Measurements from ENCODE around the gene SENP8. TPM values are rescaled to one million over a fixed set of nuclear protein-coding genes. Genes with fewer than 3 reads are reported as not detected.
A peak's percentile ranks its signal among the peaks of the same experiment; 100 is the strongest.

SENP8 gene
- total RNA-seq, 1 experiment from 2014 or later, result 3.8 TPM

DNA sequence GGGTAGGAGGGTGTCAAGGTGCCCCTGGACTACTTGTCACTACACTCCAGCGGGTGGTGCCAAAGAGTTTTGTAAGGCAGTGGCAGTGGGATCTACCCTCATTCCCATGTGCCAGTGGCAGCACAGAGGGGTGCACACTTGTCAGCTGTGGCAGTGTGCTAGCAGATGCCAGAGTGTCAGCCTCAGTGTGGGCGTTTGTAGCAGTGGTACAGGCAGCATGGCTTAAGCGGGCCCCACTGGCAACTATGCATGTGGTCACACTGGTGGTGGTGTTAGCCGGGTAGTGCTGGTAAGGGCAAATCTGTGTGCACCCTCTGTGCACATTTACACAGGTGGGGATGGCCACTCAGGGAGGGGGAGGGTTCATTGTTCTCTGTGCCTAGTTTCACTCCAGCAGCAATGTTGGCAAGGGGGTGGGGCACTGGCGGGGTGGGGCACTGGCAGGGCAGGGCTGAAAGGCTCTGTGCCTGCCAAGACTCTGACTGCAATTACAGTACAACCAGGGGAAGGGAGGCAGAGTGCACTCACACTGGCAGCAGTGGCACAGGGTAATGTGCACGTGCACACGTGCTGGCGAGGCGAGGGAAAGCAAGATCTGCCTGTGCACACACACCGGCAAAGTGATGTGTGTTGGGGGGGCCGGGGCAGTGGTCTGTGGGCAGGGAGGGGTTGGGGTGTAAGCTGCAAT, 32.0 kb upstream of the SENP8 start:
- TF ChIP-seq, protein P1, sequence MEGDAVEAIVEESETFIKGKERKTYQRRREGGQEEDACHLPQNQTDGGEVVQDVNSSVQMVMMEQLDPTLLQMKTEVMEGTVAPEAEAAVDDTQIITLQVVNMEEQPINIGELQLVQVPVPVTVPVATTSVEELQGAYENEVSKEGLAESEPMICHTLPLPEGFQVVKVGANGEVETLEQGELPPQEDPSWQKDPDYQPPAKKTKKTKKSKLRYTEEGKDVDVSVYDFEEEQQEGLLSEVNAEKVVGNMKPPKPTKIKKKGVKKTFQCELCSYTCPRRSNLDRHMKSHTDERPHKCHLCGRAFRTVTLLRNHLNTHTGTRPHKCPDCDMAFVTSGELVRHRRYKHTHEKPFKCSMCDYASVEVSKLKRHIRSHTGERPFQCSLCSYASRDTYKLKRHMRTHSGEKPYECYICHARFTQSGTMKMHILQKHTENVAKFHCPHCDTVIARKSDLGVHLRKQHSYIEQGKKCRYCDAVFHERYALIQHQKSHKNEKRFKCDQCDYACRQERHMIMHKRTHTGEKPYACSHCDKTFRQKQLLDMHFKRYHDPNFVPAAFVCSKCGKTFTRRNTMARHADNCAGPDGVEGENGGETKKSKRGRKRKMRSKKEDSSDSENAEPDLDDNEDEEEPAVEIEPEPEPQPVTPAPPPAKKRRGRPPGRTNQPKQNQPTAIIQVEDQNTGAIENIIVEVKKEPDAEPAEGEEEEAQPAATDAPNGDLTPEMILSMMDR (IDR thresholded peaks at IDR 0.05; ENCODE audit: unreplicated experiment), result no peak
- Mint-ChIP-seq H3K4me1 (ENCODE audit: insufficient read depth, unreplicated experiment) (peaks cover 24% of the 10 kb centered on the region), H3K36me3 (ENCODE audit: insufficient read depth, unreplicated experiment) (no peaks in the 10 kb centered on the region), H3K27me3 (ENCODE audit: insufficient read depth, unreplicated experiment) (no peaks in the 10 kb centered on the region), H3K9me3 (ENCODE audit: unreplicated experiment) (no peaks in the 10 kb centered on the region), H3K27ac (ENCODE audit: low read depth, unreplicated experiment) (no peak overlapping the region), H3K4me3 (ENCODE audit: unreplicated experiment) (no peak overlapping the region)
- DNase-seq (ENCODE audit: unreplicated experiment), result peak; percentile 38
- ChIA-PET CTCF (no interaction called here), POLR2A (no interaction called here)
- intact Hi-C loops (cut with micrococcal nuclease), result no loop called here
- no TSS peak for BruUV-seq (replicated peaks)

- TF ChIP-seq, protein P1 (IDR thresholded peaks at IDR 0.05; ENCODE audit: unreplicated experiment), result no peak
- CTCF ChIA-PET, result no interaction called here
- BruUV-seq (replicated peaks), result no TSS peak
Measured at GRCh38 chr15:72086920-72087648, 31.1 kb upstream of the SENP8 start.

DNA sequence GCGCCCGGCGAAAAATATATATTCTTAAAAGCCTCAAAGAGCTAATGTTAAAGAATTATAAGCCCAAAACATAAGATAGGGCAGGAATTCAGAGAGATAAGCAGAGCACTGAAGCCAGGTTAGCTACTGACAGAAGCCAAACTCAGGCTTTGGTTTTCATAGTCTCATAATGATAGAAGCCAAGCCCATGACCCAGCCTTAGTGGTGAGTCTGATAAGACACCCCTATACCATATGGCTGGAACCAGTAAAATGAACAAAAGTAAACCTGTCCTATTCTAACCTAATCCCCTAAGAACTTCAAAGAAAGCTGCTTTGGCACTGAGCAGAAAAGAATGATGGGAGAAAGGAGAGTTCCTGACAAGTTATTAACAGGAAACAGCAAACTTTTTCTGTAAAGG, 26.2 kb upstream of the SENP8 start:
- Mint-ChIP-seq H3K4me1 (ENCODE audit: insufficient read depth, unreplicated experiment) (peaks cover 20% of the 10 kb centered on the region), H3K27ac (ENCODE audit: low read depth, unreplicated experiment) (no peak overlapping the region), H3K4me3 (ENCODE audit: unreplicated experiment) (no peak overlapping the region), H3K27me3 (ENCODE audit: insufficient read depth, unreplicated experiment) (no peaks in the 10 kb centered on the region), H3K9me3 (ENCODE audit: unreplicated experiment) (no peaks in the 10 kb centered on the region), H3K36me3 (ENCODE audit: insufficient read depth, unreplicated experiment) (no peaks in the 10 kb centered on the region)
- TF ChIP-seq, protein P1 (IDR thresholded peaks at IDR 0.05; ENCODE audit: unreplicated experiment), result no peak
- no peak for DNase-seq (ENCODE audit: unreplicated experiment)
- intact Hi-C loops (cut with micrococcal nuclease), result no loop called here
- ChIA-PET CTCF (interaction anchor here (0.6 kb wide), 1 partner anchor 65 kb away, joined by 3 read pairs; no protein-coding TSS in a partner anchor), POLR2A (interaction anchor here (1.0 to 1.6 kb wide), 2 partner anchors 12 to 14 kb away, joined by 3 to 4 read pairs; no protein-coding TSS in a partner anchor)
- no TSS peak for BruUV-seq (replicated peaks)

More at GRCh38 chr15:72086920-72087648, 31.1 kb upstream of the SENP8 start:
- no peak for DNase-seq (ENCODE audit: unreplicated experiment)
- POLR2A ChIA-PET, result no interaction called here
- H3K27ac Mint-ChIP-seq (ENCODE audit: low read depth, unreplicated experiment), result no peak overlapping the region
- no peaks in the 10 kb centered on the region for H3K27me3 Mint-ChIP-seq (ENCODE audit: insufficient read depth, unreplicated experiment)
- no peak overlapping the region for H3K4me3 Mint-ChIP-seq (ENCODE audit: unreplicated experiment)
- no peaks in the 10 kb centered on the region for H3K36me3 Mint-ChIP-seq (ENCODE audit: insufficient read depth, unreplicated experiment)
- intact Hi-C loops (cut with micrococcal nuclease), result no loop called here
- H3K9me3 Mint-ChIP-seq (ENCODE audit: unreplicated experiment), result no peaks in the 10 kb centered on the region
- H3K4me1 Mint-ChIP-seq (ENCODE audit: insufficient read depth, unreplicated experiment), result peaks cover 24% of the 10 kb centered on the region

- ChIA-PET CTCF (no interaction called here), POLR2A (interaction anchor here (1.0 to 1.6 kb wide), 2 partner anchors 11 to 15 kb away, joined by 3 to 4 read pairs; no protein-coding TSS in a partner anchor)
- H3K27ac Mint-ChIP-seq (ENCODE audit: low read depth, unreplicated experiment), result no peak overlapping the region
- no peaks in the 10 kb centered on the region for H3K36me3 Mint-ChIP-seq (ENCODE audit: insufficient read depth, unreplicated experiment)
- no TSS peak for BruUV-seq (replicated peaks)
- H3K9me3 Mint-ChIP-seq (ENCODE audit: unreplicated experiment), result no peaks in the 10 kb centered on the region
- TF ChIP-seq, protein P1 (IDR thresholded peaks at IDR 0.05; ENCODE audit: unreplicated experiment), result no peak
- no peaks in the 10 kb centered on the region for H3K27me3 Mint-ChIP-seq (ENCODE audit: insufficient read depth, unreplicated experiment)
- intact Hi-C loops (cut with micrococcal nuclease), result no loop called here
- H3K4me3 Mint-ChIP-seq (ENCODE audit: unreplicated experiment), result no peak overlapping the region
- no peak for DNase-seq (ENCODE audit: unreplicated experiment)
- H3K4me1 Mint-ChIP-seq (ENCODE audit: insufficient read depth, unreplicated experiment), result peaks cover 14% of the 10 kb centered on the region
Measured at GRCh38 chr15:72092691-72093090, 25.5 kb upstream of the SENP8 start.
